ENCODE measurements around the gene MLF1.

The MLF1 gene

DNA sequence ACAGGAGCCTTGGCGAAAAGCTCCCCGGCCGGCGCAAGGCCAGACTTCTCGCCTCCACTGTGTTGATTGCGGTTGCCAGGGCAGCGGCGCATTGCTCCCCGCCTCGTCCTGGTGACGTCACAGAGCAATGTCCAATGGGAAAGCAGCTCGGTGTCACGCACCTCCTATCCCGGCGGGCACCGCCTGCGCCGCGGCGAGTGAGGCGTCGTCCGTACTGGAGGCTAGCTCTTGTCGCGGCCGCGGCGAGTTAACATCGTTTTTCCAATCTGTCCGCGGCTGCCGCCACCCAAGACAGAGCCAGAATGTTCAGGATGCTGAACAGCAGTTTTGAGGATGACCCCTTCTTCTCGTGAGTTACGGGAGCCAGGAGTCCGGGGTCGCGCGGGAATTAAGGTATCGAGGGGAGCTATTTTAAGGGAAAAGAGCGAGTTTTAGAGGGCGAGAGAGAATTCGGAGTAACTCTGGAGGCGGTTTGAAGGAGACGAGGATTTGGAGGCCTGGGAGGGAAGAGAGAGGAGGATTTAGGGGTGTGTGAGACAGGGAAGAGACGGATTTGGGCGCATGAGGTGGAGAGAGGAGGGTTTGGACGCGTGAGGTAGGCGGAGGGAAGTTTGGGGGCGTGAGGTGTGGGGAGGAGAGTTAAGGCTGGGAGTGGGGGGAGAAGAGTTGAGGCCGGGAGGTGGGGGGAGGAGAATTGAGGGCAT lies at the start of gene MLF1:
TSS of gene MLF1 (plus strand) at position 196 of the 704 bp plus-strand sequence. CDS start at position 303, 107 bp downstream.
- TF ChIP-seq, protein P1, sequence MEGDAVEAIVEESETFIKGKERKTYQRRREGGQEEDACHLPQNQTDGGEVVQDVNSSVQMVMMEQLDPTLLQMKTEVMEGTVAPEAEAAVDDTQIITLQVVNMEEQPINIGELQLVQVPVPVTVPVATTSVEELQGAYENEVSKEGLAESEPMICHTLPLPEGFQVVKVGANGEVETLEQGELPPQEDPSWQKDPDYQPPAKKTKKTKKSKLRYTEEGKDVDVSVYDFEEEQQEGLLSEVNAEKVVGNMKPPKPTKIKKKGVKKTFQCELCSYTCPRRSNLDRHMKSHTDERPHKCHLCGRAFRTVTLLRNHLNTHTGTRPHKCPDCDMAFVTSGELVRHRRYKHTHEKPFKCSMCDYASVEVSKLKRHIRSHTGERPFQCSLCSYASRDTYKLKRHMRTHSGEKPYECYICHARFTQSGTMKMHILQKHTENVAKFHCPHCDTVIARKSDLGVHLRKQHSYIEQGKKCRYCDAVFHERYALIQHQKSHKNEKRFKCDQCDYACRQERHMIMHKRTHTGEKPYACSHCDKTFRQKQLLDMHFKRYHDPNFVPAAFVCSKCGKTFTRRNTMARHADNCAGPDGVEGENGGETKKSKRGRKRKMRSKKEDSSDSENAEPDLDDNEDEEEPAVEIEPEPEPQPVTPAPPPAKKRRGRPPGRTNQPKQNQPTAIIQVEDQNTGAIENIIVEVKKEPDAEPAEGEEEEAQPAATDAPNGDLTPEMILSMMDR (IDR thresholded peaks at IDR 0.05; ENCODE audit: extremely low read depth, missing control alignments) = no peak
- peak; percentile 94 for DNase-seq (ENCODE audit: low spot score)

DNA sequence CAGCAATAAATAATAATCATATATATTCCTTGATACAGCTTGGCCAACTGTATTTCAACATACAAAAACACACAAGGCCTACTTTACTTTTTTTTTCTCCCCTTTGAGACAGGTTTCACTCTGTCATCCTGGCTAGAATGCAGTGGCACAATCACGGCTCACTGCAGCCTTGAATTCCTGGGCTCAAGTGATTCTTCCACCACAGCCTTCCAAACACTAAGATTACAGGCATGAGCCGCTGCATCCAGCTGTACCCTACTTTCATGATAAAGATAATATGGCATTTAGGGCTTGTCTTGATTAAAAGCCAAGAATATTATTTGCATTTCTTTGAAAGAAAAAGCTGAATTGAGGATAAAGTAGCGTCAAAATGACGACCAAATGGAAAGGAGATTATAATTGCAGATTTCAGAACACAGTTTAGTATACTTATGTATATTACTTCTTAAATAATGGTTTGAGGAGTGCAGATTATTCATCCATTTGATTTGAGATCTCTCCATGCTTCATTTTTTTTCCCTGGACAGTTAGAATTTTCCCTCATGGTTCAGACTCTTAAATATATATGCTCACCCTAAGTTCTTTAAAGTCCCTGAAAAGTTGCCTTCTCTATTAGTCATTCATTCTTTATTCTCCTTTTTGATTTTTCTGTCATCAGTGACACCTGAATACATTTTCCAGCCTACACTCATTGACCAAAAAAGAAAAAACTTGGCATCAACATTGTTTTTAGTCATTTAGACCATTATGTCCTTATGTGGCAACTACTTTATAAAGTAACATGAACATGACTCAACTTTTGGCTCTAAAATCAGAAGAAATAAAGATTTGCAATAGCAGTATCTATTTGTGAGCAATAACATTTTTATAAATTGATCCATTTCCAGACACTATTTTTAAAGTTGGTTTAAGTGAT lies 48.5 kb upstream of the MLF1 start:
- TF ChIP-seq, protein P1 (IDR thresholded peaks at IDR 0.05; ENCODE audit: extremely low read depth, missing control alignments) = no peak
- no peak for DNase-seq (ENCODE audit: low spot score)

- DNase-seq (ENCODE audit: low spot score) = no peak
- TF ChIP-seq, protein P1 (IDR thresholded peaks at IDR 0.05; ENCODE audit: extremely low read depth, missing control alignments) = no peak
These were observed 42.8 kb upstream of the MLF1 start for GRCh38 chr3:158528076-158528674.

- TF ChIP-seq, protein P1 (IDR thresholded peaks at IDR 0.05; ENCODE audit: extremely low read depth, missing control alignments) = no peak
- DNase-seq (ENCODE audit: low spot score) = no peak
These were observed 39.7 kb upstream of the MLF1 start for GRCh38 chr3:158531334-158531733.

- peak; percentile 31 for DNase-seq (ENCODE audit: low spot score)
- TF ChIP-seq, protein P1 (IDR thresholded peaks at IDR 0.05; ENCODE audit: extremely low read depth, missing control alignments) = peak; percentile 40
These were observed 38.8 kb upstream of the MLF1 start for GRCh38 chr3:158532099-158532734.

- TF ChIP-seq, protein P1 (IDR thresholded peaks at IDR 0.05; ENCODE audit: extremely low read depth, missing control alignments) = no peak
- no peak for DNase-seq (ENCODE audit: low spot score)
These were observed 35.1 kb upstream of the MLF1 start for GRCh38 chr3:158535918-158536317.
